Tibial artery (tissue), 4 donors: ENCODE results near the gene OGFOD3.
"Not testable (repeated sequence)": the region's sequence is repeated elsewhere in the genome, so short reads cannot be mapped to it uniquely, and the experiment has no call there.

Source experiments
- DNase-seq, 2 donors: peaks; one replicate each; pipeline ENCODE4 v3.0.0-alpha.2; 2019
- H3K27ac ChIP-seq, 2 donors: fragments of 200-600 bp; sonication (generic) in 1 of 2; 1 replicate in 1 of 2; 2 replicates in 1 of 2; pipeline ENCODE4 v1.5.1; 2018 to 2019; ENCODE audit warnings: mild to moderate bottlenecking in 1 of 2
- H3K27me3 ChIP-seq, 2 donors: fragments of 200-600 bp; sonication (generic) in 1 of 2; one replicate each; pipeline versions ENCODE4 v1.5.1 to v1.6.0; 2016 to 2019
- H3K36me3 ChIP-seq, 3 donors: fragments of 200-600 bp; sonication (generic) in 2 of 3; one replicate each; pipeline ENCODE4 v1.5.1; 2016 to 2019; ENCODE audit warnings: mild to moderate bottlenecking in 2 of 3
- H3K4me1 ChIP-seq, 4 donors: fragments of 200-600 bp; sonication (generic) in 2 of 4; 1 replicate in 3 of 4; 2 replicates in 1 of 4; pipeline ENCODE4 v1.5.1; 2016 to 2019
- H3K4me3 ChIP-seq, 2 donors: fragments of 200-600 bp; sonication (generic) in 1 of 2; 1 replicate in 1 of 2; 2 replicates in 1 of 2; pipeline ENCODE4 v1.5.1; 2018 to 2019; ENCODE audit warnings: mild to moderate bottlenecking in 2 of 2
- H3K9me3 ChIP-seq, 3 donors: fragments of 200-600 bp; sonication (generic) in 1 of 3; one replicate each; pipeline ENCODE4 v1.5.1; 2016 to 2019
- CTCF ChIP-seq, 2 experiments: fragments of 200-600 bp in 1 of 2; fragments of 450-650 bp in 1 of 2; IDR thresholded peaks; one replicate each; pipeline ENCODE4 v1.5.1; 2017 to 2019; ENCODE audit warnings: antibody characterized with exemption in 2 of 2, mild to moderate bottlenecking in 1 of 2, moderate library complexity in 1 of 2
- intact Hi-C: fragments of 100-400 bp; cut with DNase I; formaldehyde crosslinking; loops from one replicate; pipeline ENCODE4 v1.15.0; 2023; ENCODE audit warnings: low total_unique reads

OGFOD3 gene

GRCh38 chr17:82461827-82462524 lies 43.6 kb upstream of the OGFOD3 start:
- H3K36me3 ChIP-seq = peaks cover 31 to 71% (median 61%) of the 10 kb centered on the region in 3 donors
- no peak for TF ChIP-seq CTCF (IDR thresholded peaks at IDR 0.05)
- no peaks in the 10 kb centered on the region for H3K27me3 ChIP-seq
- no peaks in the 10 kb centered on the region for H3K9me3 ChIP-seq
- H3K4me1 ChIP-seq = peaks cover 0 to 30% (median 19%) of the 10 kb centered on the region in 4 donors
- H3K4me3 ChIP-seq = no peak overlapping the region
- DNase-seq = no peak
- H3K27ac ChIP-seq = no peak overlapping the region
- intact Hi-C loops = no loop called here

- H3K36me3 ChIP-seq = peaks cover 15 to 50% (median 48%) of the 10 kb centered on the region in 3 donors
- intact Hi-C loops = loop anchor here (10.0 kb wide), 1 partner anchor 95 kb away; no protein-coding TSS in a partner anchor
- not testable (repeated sequence) for DNase-seq, H3K27ac ChIP-seq, H3K9me3 ChIP-seq, H3K27me3 ChIP-seq
- H3K4me3 ChIP-seq = peak overlapping the region in 1 of 2 donors; percentile 83
- H3K4me1 ChIP-seq = peaks cover 0 to 36% (median 19%) of the 10 kb centered on the region in 4 donors
Observed at GRCh38 chr17:82459936-82460335, 41.5 kb upstream of the OGFOD3 start.

GRCh38 chr17:82458885-82459424 lies 40.6 kb upstream of the OGFOD3 start:
- Histone ChIP-seq H3K27me3 (no peaks in the 10 kb centered on the region), H3K27ac (peak overlapping the region; percentile 100), H3K4me1 (peaks cover 0 to 30% (median 17%) of the 10 kb centered on the region in 4 donors), H3K36me3 (peaks cover 9 to 40% (median 38%) of the 10 kb centered on the region in 3 donors), H3K4me3 (peak overlapping the region; percentile 83 to 88), H3K9me3 (no peaks in the 10 kb centered on the region)
- intact Hi-C loops = loop anchor here (10.0 kb wide), 1 partner anchor 96 kb away; no protein-coding TSS in a partner anchor
- TF ChIP-seq CTCF (IDR thresholded peaks at IDR 0.05) = no peak
- no peak for DNase-seq

GRCh38 chr17:82458179-82458884 lies 39.9 kb upstream of the OGFOD3 start, which contains the start of gene NARF:
Gene NARF (plus strand): TSS chr17:82458741. CDS start chr17:82458804, 63 bp downstream.
- Histone ChIP-seq H3K9me3 (no peaks in the 10 kb centered on the region), H3K27ac (peak within 1 kb of the TSS; percentile 100), H3K4me1 (peaks cover 0 to 24% (median 15%) of the 10 kb centered on the region in 4 donors), H3K4me3 (peak within 1 kb of the TSS; percentile 83 to 88), H3K27me3 (no peaks in the 10 kb centered on the region), H3K36me3 (peaks cover 9 to 34% (median 33%) of the 10 kb centered on the region in 3 donors)
- peak; percentile 97 to 99 for DNase-seq
- no peak for TF ChIP-seq CTCF (IDR thresholded peaks at IDR 0.05)
- intact Hi-C loops = loop anchor here (10.0 kb wide), 1 partner anchor 96 kb away; no protein-coding TSS in a partner anchor

- Histone ChIP-seq H3K36me3 (peaks cover 9 to 29% (median 29%) of the 10 kb centered on the region in 3 donors), H3K4me3 (peak overlapping the region; percentile 83 to 88), H3K27me3 (no peaks in the 10 kb centered on the region), H3K27ac (peak overlapping the region; percentile 100), H3K4me1 (peaks cover 0 to 23% (median 15%) of the 10 kb centered on the region in 4 donors), H3K9me3 (no peaks in the 10 kb centered on the region)
- peak in 1 of 2 donors; percentile 94 for DNase-seq
- intact Hi-C loops = loop anchor here (10.0 kb wide), 1 partner anchor 97 kb away; no protein-coding TSS in a partner anchor
- no peak for TF ChIP-seq CTCF (IDR thresholded peaks at IDR 0.05)
Observed at GRCh38 chr17:82457929-82458178, 39.5 kb upstream of the OGFOD3 start.
